Motor neuron (in vitro differentiated cells): ENCODE measurements around the gene NEMP2. TPM values are rescaled to one million over a fixed set of nuclear protein-coding genes. Genes with fewer than 3 reads are reported as not detected.

Source experiments
- ATAC-seq, 8 experiments: fragments of 200-7000 bp; cut with Tn5 transposase; replicated peaks in 6 of 8; 2 replicates each; pipeline ENCODE4 v1.8.0; 2021; ENCODE audit warnings: mild to moderate bottlenecking in 8 of 8, moderate library complexity in 8 of 8
- H3K27ac ChIP-seq, 2 donors: fragments of 250-450 bp; sonication (Bioruptor Pico); 2 replicates each; pipeline ENCODE4 v1.9.0; 2021; ENCODE audit warnings: antibody characterized with exemption in 2 of 2, mild to moderate bottlenecking in 2 of 2, moderate library complexity in 1 of 2
- H3K4me1 ChIP-seq, 2 donors: fragments of 250-450 bp; sonication (Bioruptor Pico); replicated peaks in 1 of 2; 2 replicates each; pipeline ENCODE4 v1.6.1; 2021; ENCODE audit warnings: antibody characterized with exemption in 2 of 2, mild to moderate bottlenecking in 2 of 2, moderate library complexity in 1 of 2
- H3K4me3 ChIP-seq, 5 donors: fragments of 250-450 bp; sonication (Bioruptor Pico); 2 replicates each; pipeline ENCODE4 v1.9.0; 2021; ENCODE audit warnings: antibody characterized with exemption in 5 of 5, mild to moderate bottlenecking in 5 of 5, moderate library complexity in 4 of 5
- WGBS, 10 experiments: fragments of 450-650 bp; shearing (Covaris generic); methylation state at CpG; one replicate each; pipeline ENCODE4 v1.0.0; 2022; 5-methylcytosine and 5-hydroxymethylcytosine counted together
- in situ Hi-C, 9 experiments: fragments of 400-800 bp; cut with MboI; loops; one replicate each; pipeline ENCODE4 v1.15.0; 2021; ENCODE audit warnings: low sequenced_read_pairs in 9 of 9, low pct_unique_long_range_greater_than_20kb in 2 of 9; ENCODE audit not compliant: unreplicated experiment in 9 of 9
- total RNA-seq, 8 experiments: library from RNA; unstranded; fragments of 300-600 nt; gene quantifications; 2 replicates each; pipeline versions ENCODE4 v1.2.3 to v1.2.4, GENCODE V29; 2022

NEMP2 gene
- total RNA-seq, 8 experiments from 2014 or later = 1.3 to 7.8 (median 2.1) TPM

GRCh38 chr2:190529486-190530247 is 4.9 kb downstream of the NEMP2 start:
- Histone ChIP-seq H3K27ac (no peak overlapping the region), H3K4me3 (no peak overlapping the region), H3K4me1 (peaks cover 8 to 15% of the 10 kb centered on the region in 2 donors)
- 40 to 78% (median 72%) methylated on average over 2 of the region's 3 CpGs; no CpG with 5 or more reads in 4 of the 10 experiments for WGBS, 10 experiments
- in situ Hi-C loops = no loop called here
- ATAC-seq = no peak

GRCh38 chr2:190528521-190529001 is 6.0 kb downstream of the NEMP2 start:
- in situ Hi-C loops = no loop called here
- H3K4me1 ChIP-seq = peaks cover 3 to 9% of the 10 kb centered on the region in 2 donors
- no peak overlapping the region for H3K4me3 ChIP-seq
- peak in 1 of 8 experiments; percentile 36 for ATAC-seq
- 80 to 100% (median 83%) methylated on average over 1 of the region's 1 CpG; no CpG with 5 or more reads in 7 of the 10 experiments for WGBS, 10 experiments
- H3K27ac ChIP-seq = no peak overlapping the region

- no peak overlapping the region for H3K27ac ChIP-seq
- no peak overlapping the region for H3K4me3 ChIP-seq
- peaks cover 3 to 7% of the 10 kb centered on the region in 2 donors for H3K4me1 ChIP-seq
- ATAC-seq = peak in 3 of 8 experiments; percentile 88 to 90 (median 89)
- in situ Hi-C loops = no loop called here
Measured at GRCh38 chr2:190527918-190528317, 6.6 kb downstream of the NEMP2 start.

- Histone ChIP-seq H3K27ac (no peak overlapping the region), H3K4me1 (peaks cover 3 to 7% of the 10 kb centered on the region in 2 donors), H3K4me3 (no peak overlapping the region)
- in situ Hi-C loops = no loop called here
- 50 to 100% (median 92%) methylated on average over 1 to 4 of the region's 4 CpGs; no CpG with 5 or more reads in 3 of the 10 experiments for WGBS, 10 experiments
- no peak for ATAC-seq
Measured at GRCh38 chr2:190527214-190527613, 7.3 kb downstream of the NEMP2 start.

GRCh38 chr2:190526105-190526750 is 8.3 kb downstream of the NEMP2 start:
- Histone ChIP-seq H3K27ac (no peak overlapping the region), H3K4me3 (no peak overlapping the region), H3K4me1 (peaks cover 3 to 7% of the 10 kb centered on the region in 2 donors)
- in situ Hi-C loops = no loop called here
- WGBS, 10 experiments = 87 to 100% (median 99%) methylated on average over 2 to 3 of the region's 4 CpGs
- ATAC-seq = no peak

GRCh38 chr2:190524928-190525327 is 9.6 kb downstream of the NEMP2 start:
- no peak for ATAC-seq
- H3K4me3 ChIP-seq = no peak overlapping the region
- no peaks in the 10 kb centered on the region for H3K4me1 ChIP-seq
- H3K27ac ChIP-seq = no peak overlapping the region
- in situ Hi-C loops = loop anchor here in 2 of 9 experiments (25.0 kb wide), 2 partner anchors 138 to 438 kb away; no protein-coding TSS in a partner anchor

GRCh38 chr2:190519975-190520767 is 14.4 kb downstream of the NEMP2 start:
- Histone ChIP-seq H3K27ac (no peak overlapping the region), H3K4me1 (no peaks in the 10 kb centered on the region), H3K4me3 (no peak overlapping the region)
- no peak for ATAC-seq
- 57 to 100% (median 73%) methylated on average over 1 of the region's 1 CpG; no CpG with 5 or more reads in 4 of the 10 experiments for WGBS, 10 experiments
- in situ Hi-C loops = loop anchor here in 2 of 9 experiments (25.0 kb wide), 2 partner anchors 133 to 433 kb away; no protein-coding TSS in a partner anchor

- WGBS, 10 experiments = 48 to 100% (median 98%) methylated on average over 1 to 2 of the region's 2 CpGs
- in situ Hi-C loops = loop anchor here in 2 of 9 experiments (25.0 kb wide), 2 partner anchors 130 to 430 kb away; no protein-coding TSS in a partner anchor
- no peak for ATAC-seq
- Histone ChIP-seq H3K4me1 (no peaks in the 10 kb centered on the region), H3K27ac (no peak overlapping the region), H3K4me3 (no peak overlapping the region)
Measured at GRCh38 chr2:190517468-190517867, 17.1 kb downstream of the NEMP2 start.

- WGBS, 10 experiments = 86 to 100% (median 90%) methylated on average over 1 of the region's 1 CpG; no CpG with 5 or more reads in 5 of the 10 experiments
- Histone ChIP-seq H3K27ac (no peak overlapping the region), H3K4me1 (no peaks in the 10 kb centered on the region), H3K4me3 (no peak overlapping the region)
- in situ Hi-C loops = loop anchor here in 2 of 9 experiments (25.0 kb wide), 2 partner anchors 128 to 428 kb away; no protein-coding TSS in a partner anchor
- ATAC-seq = no peak
Measured at GRCh38 chr2:190515687-190516086, 18.8 kb downstream of the NEMP2 start.

- no peak for ATAC-seq
- Histone ChIP-seq H3K4me1 (no peaks in the 10 kb centered on the region), H3K4me3 (no peak overlapping the region), H3K27ac (no peak overlapping the region)
- 86 to 100% (median 100%) methylated on average over 1 of the region's 1 CpG; no CpG with 5 or more reads in 2 of the 10 experiments for WGBS, 10 experiments
- in situ Hi-C loops = loop anchor here in 2 of 9 experiments (25.0 kb wide), 2 partner anchors 127 to 427 kb away; no protein-coding TSS in a partner anchor
Measured at GRCh38 chr2:190514676-190515075, 19.8 kb downstream of the NEMP2 start.

GRCh38 chr2:190513877-190514276 is 20.6 kb downstream of the NEMP2 start:
- WGBS, 10 experiments = 53 to 93% (median 79%) methylated on average over 1 to 2 of the region's 2 CpGs; no CpG with 5 or more reads in 1 of the 10 experiments
- no peak for ATAC-seq
- H3K4me3 ChIP-seq = no peak overlapping the region
- in situ Hi-C loops = loop anchor here in 2 of 9 experiments (25.0 kb wide), 2 partner anchors 127 to 427 kb away; no protein-coding TSS in a partner anchor
- no peak overlapping the region for H3K27ac ChIP-seq
- no peaks in the 10 kb centered on the region for H3K4me1 ChIP-seq

GRCh38 chr2:190512539-190513095 is 21.9 kb downstream of the NEMP2 start:
- Histone ChIP-seq H3K4me3 (no peak overlapping the region), H3K4me1 (no peaks in the 10 kb centered on the region), H3K27ac (no peak overlapping the region)
- ATAC-seq = no peak
- in situ Hi-C loops = loop anchor here in 2 of 9 experiments (25.0 kb wide), 2 partner anchors 125 to 425 kb away; no protein-coding TSS in a partner anchor
- WGBS, 10 experiments = 82 to 100% (median 88%) methylated on average over 1 to 2 of the region's 5 CpGs; no CpG with 5 or more reads in 6 of the 10 experiments
